Heart right ventricle (tissue), 16 donors: Measurements from ENCODE around the gene GBP3. TPM values are rescaled to one million over a fixed set of nuclear protein-coding genes. Genes with fewer than 3 reads are reported as not detected.

Experiments used
- ATAC-seq, 8 donors: fragments of 200-7000 bp; cut with Tn5 transposase; one replicate each; pipeline ENCODE4 v1.9.1; 2020; ENCODE audit warnings: mild to moderate bottlenecking in 8 of 8, moderate library complexity in 8 of 8, moderate number of reproducible peaks in 1 of 8
- DNase-seq, 2 donors: peaks; one replicate each; pipeline ENCODE4 v3.0.0-alpha.2; 2020
- H3K27ac ChIP-seq, 10 donors: fragments of 200-600 bp; sonication (generic) in 2 of 10; one replicate each; pipeline versions ENCODE4 v1.5.0 to v1.8.0; 2020 to 2022; ENCODE audit warnings: mild to moderate bottlenecking in 3 of 10
- H3K27me3 ChIP-seq, 7 donors: fragments of 200-600 bp; one replicate each; pipeline ENCODE4 v1.8.0; 2021 to 2022; ENCODE audit warnings: mild to moderate bottlenecking in 2 of 7
- H3K36me3 ChIP-seq, 9 donors: fragments of 200-600 bp; sonication (generic) in 1 of 9; one replicate each; pipeline versions ENCODE4 v1.5.0 to v1.8.0; 2020 to 2022; ENCODE audit warnings: mild to moderate bottlenecking in 2 of 9
- H3K4me1 ChIP-seq, 9 donors: fragments of 200-600 bp; sonication (generic) in 1 of 9; one replicate each; pipeline versions ENCODE4 v1.5.0 to v1.8.0; 2020 to 2022; ENCODE audit warnings: mild to moderate bottlenecking in 4 of 9
- H3K4me3 ChIP-seq, 10 donors: fragments of 200-600 bp; sonication (generic) in 2 of 10; one replicate each; pipeline versions ENCODE4 v1.5.0 to v1.8.0; 2020 to 2022; ENCODE audit warnings: mild to moderate bottlenecking in 7 of 10, moderate library complexity in 2 of 10
- H3K9me3 ChIP-seq, 11 donors: fragments of 200-600 bp in 10 of 11; sonication (generic) in 2 of 11; one replicate each; pipeline versions ENCODE4 v1.5.0 to v1.8.0; 2013 to 2022; ENCODE audit warnings: mild to moderate bottlenecking in 2 of 11, control low read depth in 1 of 11, moderate library complexity in 1 of 11
- WGBS, 2 donors: extraction: QIAGEN DNeasy Blood & Tissue Kit; methylation state at CpG; one replicate each; pipeline ENCODE4 v1.1.7; 2013; ENCODE audit warnings: inconsistent platforms in 1 of 2; 5-methylcytosine and 5-hydroxymethylcytosine counted together
- intact Hi-C, 10 donors: fragments of 100-400 bp; cut with DNase I; formaldehyde crosslinking; loops; one replicate each; pipeline versions ENCODE4 v1.11.1 to v1.14.2; 2022
- long read RNA-seq, 3 donors: library from polyadenylated mRNA; unstranded; transcript quantifications; one replicate each; pipeline ENCODE4 v2.0.0, GENCODE V29; 2020 to 2021
- polyA plus RNA-seq, 2 donors: library from polyadenylated mRNA; stranded (reverse); fragments of 200-250 nt; gene quantifications; one replicate each; pipeline ENCODE4 v1.2.3, GENCODE V29; 2013
- total RNA-seq, 10 donors: library from RNA; stranded (reverse); fragmentation: NEBNext Ultra II Directional in 3 of 10; extraction: Animal tissue kit (Norgen Biotek cat#: 25700) in 3 of 10; gene quantifications; one replicate each; pipeline versions ENCODE4 v1.2.1 to v1.2.4, GENCODE V29; 2021 to 2023
- TF ChIP-seq, protein P1 (sequence below), 9 donors: fragments of 200-600 bp; sonication (generic) in 2 of 9; IDR thresholded peaks; one replicate each; pipeline versions ENCODE4 v1.5.0 to v1.8.0; 2021 to 2022; ENCODE audit warnings: antibody characterized with exemption in 9 of 9, mild to moderate bottlenecking in 5 of 9, moderate library complexity in 1 of 9
- donor health status: Arrhythmogenic right ventricular cardiomyopathy.
- donor health status: ischemic (EF 13 %, LVEDD 7.1; RV severe dilation, severe dysfunction).
- donor health status: healthy with polysubstance abuse.
- donor health status: DM: no; HTN: yes; CAD: no.
- donor health status: DM: no; HTN: no; CAD: no.
- donor health status: ischemic (EF 25% LVEDD 6.9; RV normal size, moderate dysfunction).
- donor health status: ischemic (EF 25% LVEDD 5.7; RV mildly dilated, moderate dysfunction).
- donor health status: healthy.
- donor health status: DM: yes; HTN: yes; CAD: no.
- donor health status: Ischemic cardiomyopathy.
- donor health status: ischemic (EF 35%, LVEDD 5.7; RV mildly dilated, moderate dysfunction).
- donor health status: nonischemic (EF 11% LVEDD 7.7; RV severe dilation, severe dysfunction).
- donor health status: DM: yes; HTN: yes; CAD: no.
- donor health status: PGD.
- donor health status: ischemic (EF 29% LVEDD 5.4; RV normal size, mild dysfunction).
- donor health status: nonischemic (EF 23%, LVEDD 6.1; RV moderate dilation, normal function).

The GBP3 gene, protein sequence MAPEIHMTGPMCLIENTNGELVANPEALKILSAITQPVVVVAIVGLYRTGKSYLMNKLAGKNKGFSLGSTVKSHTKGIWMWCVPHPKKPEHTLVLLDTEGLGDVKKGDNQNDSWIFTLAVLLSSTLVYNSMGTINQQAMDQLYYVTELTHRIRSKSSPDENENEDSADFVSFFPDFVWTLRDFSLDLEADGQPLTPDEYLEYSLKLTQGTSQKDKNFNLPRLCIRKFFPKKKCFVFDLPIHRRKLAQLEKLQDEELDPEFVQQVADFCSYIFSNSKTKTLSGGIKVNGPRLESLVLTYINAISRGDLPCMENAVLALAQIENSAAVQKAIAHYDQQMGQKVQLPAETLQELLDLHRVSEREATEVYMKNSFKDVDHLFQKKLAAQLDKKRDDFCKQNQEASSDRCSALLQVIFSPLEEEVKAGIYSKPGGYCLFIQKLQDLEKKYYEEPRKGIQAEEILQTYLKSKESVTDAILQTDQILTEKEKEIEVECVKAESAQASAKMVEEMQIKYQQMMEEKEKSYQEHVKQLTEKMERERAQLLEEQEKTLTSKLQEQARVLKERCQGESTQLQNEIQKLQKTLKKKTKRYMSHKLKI
- total RNA-seq (10 to 100 TPM in 1 of 10 donors, 1 to 10 TPM in 9; 1.6 to 21.6 (median 6.3) TPM), polyA plus RNA-seq (1 to 10 TPM; 2.9 to 5.8 TPM)
- long read RNA-seq, donor 1, partial matches to known transcripts: 0 of 1 reads
- long read RNA-seq, donor 1, other reads (novel, unspliced or antisense): 1 of 1 reads
- long read RNA-seq, donor 2, partial matches to known transcripts: 0 of 4 reads
- long read RNA-seq, donor 2, other reads (novel, unspliced or antisense): 1 of 4 reads
- long read RNA-seq, donor 3, partial matches to known transcripts: 4 of 4 reads
- long read RNA-seq, donor 3, other reads (novel, unspliced or antisense): 0 of 4 reads

DNA sequence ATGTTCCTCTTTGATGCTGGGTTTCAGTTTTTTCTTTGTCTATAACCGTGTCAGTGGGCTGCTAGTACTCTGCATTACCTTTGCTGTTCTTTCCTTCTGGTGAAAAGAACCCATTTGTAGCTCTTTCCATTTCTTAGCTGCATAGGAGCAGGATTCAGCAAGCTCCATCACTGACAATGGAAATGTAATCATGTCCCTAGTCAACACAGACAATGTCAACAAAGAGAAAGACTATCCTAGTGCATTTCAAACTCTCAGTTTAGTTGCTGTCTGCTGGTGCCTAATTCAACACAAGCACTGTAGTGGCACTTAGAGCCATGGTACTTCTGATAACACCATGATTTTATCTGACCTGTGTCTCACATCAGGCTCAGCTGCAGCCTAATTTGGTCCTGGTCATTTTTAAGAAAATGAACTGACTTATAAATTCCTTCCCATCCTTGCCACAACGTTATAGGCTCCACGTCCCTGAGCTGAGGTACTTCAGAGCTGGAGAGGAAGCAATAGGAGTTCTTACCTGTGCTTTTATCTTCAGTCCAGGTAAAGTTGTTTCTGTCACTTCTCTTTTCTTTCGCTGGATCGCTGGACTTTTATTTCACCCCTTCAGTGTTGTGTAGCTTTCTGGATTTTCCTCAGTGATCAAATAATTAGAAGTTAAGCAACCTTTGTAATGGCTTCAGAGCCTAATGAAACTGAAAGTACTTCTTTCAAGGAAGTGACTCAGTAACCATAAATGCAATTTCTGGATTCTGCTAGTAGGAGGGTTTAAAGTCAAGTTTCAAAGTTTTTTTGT, at the start of gene GBP3:
TSS of gene GBP3 (minus strand) at position 700 of the 793 bp plus-strand sequence. CDS start 2,145 bp downstream, outside the sequence.
- Histone ChIP-seq H3K4me3 (peak within 1 kb of the TSS; percentile 19 to 69 (median 60)), H3K9me3 (peaks cover 0 to 11% (median 0%) of the 10 kb centered on the region in 11 donors), H3K36me3 (peaks cover 0 to 32% (median 4%) of the 10 kb centered on the region in 9 donors), H3K27me3 (no peaks in the 10 kb centered on the region), H3K27ac (peak within 1 kb of the TSS; percentile 48 to 91 (median 80)), H3K4me1 (peaks cover 0 to 33% (median 8%) of the 10 kb centered on the region in 9 donors)
- intact Hi-C loops: loop anchor here in 3 of 10 donors (5.0 kb wide), 2 partner anchors 40 to 45 kb away; partner anchors contain the start of gene GBP1 (in 1 of the 3)
- TF ChIP-seq, protein P1, sequence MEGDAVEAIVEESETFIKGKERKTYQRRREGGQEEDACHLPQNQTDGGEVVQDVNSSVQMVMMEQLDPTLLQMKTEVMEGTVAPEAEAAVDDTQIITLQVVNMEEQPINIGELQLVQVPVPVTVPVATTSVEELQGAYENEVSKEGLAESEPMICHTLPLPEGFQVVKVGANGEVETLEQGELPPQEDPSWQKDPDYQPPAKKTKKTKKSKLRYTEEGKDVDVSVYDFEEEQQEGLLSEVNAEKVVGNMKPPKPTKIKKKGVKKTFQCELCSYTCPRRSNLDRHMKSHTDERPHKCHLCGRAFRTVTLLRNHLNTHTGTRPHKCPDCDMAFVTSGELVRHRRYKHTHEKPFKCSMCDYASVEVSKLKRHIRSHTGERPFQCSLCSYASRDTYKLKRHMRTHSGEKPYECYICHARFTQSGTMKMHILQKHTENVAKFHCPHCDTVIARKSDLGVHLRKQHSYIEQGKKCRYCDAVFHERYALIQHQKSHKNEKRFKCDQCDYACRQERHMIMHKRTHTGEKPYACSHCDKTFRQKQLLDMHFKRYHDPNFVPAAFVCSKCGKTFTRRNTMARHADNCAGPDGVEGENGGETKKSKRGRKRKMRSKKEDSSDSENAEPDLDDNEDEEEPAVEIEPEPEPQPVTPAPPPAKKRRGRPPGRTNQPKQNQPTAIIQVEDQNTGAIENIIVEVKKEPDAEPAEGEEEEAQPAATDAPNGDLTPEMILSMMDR (IDR thresholded peaks at IDR 0.05): no peak
- ATAC-seq: peak in 7 of 8 donors; percentile 71 to 86 (median 83)
- DNase-seq: no peak
- 25 to 35% methylated on average over 5 of the region's 5 CpGs for WGBS, 2 donors

DNA sequence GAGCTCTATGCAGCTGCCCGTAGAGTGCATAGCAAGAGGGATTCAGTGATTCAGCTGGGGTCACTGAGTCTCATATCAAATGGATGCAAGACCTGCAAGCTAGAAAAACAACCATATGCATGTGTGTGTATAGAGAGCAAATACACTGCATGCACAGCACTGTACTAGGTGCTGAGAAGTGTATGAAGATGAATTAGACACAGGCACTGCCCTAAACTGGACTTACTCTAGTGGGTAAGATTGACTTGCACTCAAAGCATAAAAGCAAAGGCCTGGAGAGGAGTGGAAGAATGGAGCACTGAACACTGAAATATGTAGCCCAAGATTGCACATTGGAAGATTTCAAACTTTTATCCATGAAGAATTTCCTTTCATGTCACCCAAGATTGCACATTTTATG, 47.8 kb upstream of the GBP3 start:
- H3K27me3 ChIP-seq: no peaks in the 10 kb centered on the region
- DNase-seq: no peak
- TF ChIP-seq, protein P1 (IDR thresholded peaks at IDR 0.05): no peak
- peaks cover 0 to 17% (median 3%) of the 10 kb centered on the region in 11 donors for H3K9me3 ChIP-seq
- WGBS, 2 donors: 61 to 74% methylated on average over 1 of the region's 1 CpG
- H3K4me1 ChIP-seq: peaks cover 0 to 27% (median 6%) of the 10 kb centered on the region in 9 donors
- ATAC-seq: peak in 4 of 8 donors; percentile 22 to 49 (median 28)
- intact Hi-C loops: no loop called here
- H3K36me3 ChIP-seq: no peaks in the 10 kb centered on the region
- H3K4me3 ChIP-seq: peak overlapping the region in 9 of 10 donors; percentile 11 to 57 (median 43)
- H3K27ac ChIP-seq: peak overlapping the region in 5 of 10 donors; percentile 26 to 86 (median 75)

DNA sequence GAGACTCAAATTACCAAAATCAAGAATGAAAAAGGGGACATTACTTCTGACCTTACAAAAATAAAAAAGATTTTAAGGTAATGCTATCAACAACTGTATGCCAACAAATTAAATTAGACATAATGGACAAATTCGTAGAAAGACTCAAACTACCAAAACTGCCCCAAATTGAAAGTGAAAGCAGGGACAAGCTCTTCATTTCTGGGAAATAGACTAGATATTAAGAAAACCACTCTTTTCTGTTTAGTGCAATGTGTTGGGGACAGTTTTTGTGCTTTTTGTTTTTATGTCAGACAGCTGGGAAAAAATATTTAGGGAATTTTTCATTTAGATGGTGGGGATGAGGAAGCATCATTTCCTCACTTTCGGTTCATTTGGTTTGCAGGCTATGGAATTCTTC, 47.3 kb upstream of the GBP3 start:
- Histone ChIP-seq H3K4me1 (peaks cover 0 to 30% (median 6%) of the 10 kb centered on the region in 9 donors), H3K36me3 (no peaks in the 10 kb centered on the region), H3K9me3 (peaks cover 0 to 16% (median 3%) of the 10 kb centered on the region in 11 donors), H3K27me3 (no peaks in the 10 kb centered on the region), H3K4me3 (peak overlapping the region in 9 of 10 donors; percentile 11 to 57 (median 43)), H3K27ac (peak overlapping the region in 9 of 10 donors; percentile 26 to 86 (median 63))
- ATAC-seq (peak in 2 of 8 donors; percentile 5 to 15), DNase-seq (no peak)
- TF ChIP-seq, protein P1 (IDR thresholded peaks at IDR 0.05): no peak
- intact Hi-C loops: loop anchor here in 1 of 10 donors (5.0 kb wide), 1 partner anchor 48 kb away; the partner anchor contains the start of gene GBP3
- WGBS, 2 donors: 35 to 49% methylated on average over 2 of the region's 2 CpGs
